ENCODE measurements around the gene PRKAR2B.

Gene PRKAR2B

GRCh38 chr7:107076781-107077698 is 32.5 kb downstream of the PRKAR2B start:
- Histone ChIP-seq H3K4me2 (ENCODE audit: low read length) (no peak overlapping the region), H3K9me3 (ENCODE audit: insufficient read depth, low read length) (no peaks in the 10 kb centered on the region), H3K4me3 (ENCODE audit: low read length) (no peak overlapping the region), H3K27me3 (ENCODE audit: low read depth, low read length) (no peaks in the 10 kb centered on the region), H4K20me1 (ENCODE audit: insufficient read depth, low read length) (no peaks in the 10 kb centered on the region), H3K27ac (ENCODE audit: low read length) (no peak overlapping the region), H3K9ac (ENCODE audit: low read length) (no peak overlapping the region), H3K79me2 (ENCODE audit: low read length) (no peaks in the 10 kb centered on the region), H3K36me3 (replicated peaks; ENCODE audit: low read depth, low read length) (peaks cover 4% of the 10 kb centered on the region), H2AFZ (ENCODE audit: low read depth, low read length) (no peak overlapping the region), H3K4me1 (ENCODE audit: low read length) (peaks cover 13% of the 10 kb centered on the region)
- TF ChIP-seq EZH2phosphoT487 (IDR thresholded peaks at IDR 0.05; ENCODE audit: low read depth), result no peak
- TF ChIP-seq, protein P1, sequence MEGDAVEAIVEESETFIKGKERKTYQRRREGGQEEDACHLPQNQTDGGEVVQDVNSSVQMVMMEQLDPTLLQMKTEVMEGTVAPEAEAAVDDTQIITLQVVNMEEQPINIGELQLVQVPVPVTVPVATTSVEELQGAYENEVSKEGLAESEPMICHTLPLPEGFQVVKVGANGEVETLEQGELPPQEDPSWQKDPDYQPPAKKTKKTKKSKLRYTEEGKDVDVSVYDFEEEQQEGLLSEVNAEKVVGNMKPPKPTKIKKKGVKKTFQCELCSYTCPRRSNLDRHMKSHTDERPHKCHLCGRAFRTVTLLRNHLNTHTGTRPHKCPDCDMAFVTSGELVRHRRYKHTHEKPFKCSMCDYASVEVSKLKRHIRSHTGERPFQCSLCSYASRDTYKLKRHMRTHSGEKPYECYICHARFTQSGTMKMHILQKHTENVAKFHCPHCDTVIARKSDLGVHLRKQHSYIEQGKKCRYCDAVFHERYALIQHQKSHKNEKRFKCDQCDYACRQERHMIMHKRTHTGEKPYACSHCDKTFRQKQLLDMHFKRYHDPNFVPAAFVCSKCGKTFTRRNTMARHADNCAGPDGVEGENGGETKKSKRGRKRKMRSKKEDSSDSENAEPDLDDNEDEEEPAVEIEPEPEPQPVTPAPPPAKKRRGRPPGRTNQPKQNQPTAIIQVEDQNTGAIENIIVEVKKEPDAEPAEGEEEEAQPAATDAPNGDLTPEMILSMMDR (IDR thresholded peaks at IDR 0.05; ENCODE audit: low read depth, low read length), result no peak

DNA sequence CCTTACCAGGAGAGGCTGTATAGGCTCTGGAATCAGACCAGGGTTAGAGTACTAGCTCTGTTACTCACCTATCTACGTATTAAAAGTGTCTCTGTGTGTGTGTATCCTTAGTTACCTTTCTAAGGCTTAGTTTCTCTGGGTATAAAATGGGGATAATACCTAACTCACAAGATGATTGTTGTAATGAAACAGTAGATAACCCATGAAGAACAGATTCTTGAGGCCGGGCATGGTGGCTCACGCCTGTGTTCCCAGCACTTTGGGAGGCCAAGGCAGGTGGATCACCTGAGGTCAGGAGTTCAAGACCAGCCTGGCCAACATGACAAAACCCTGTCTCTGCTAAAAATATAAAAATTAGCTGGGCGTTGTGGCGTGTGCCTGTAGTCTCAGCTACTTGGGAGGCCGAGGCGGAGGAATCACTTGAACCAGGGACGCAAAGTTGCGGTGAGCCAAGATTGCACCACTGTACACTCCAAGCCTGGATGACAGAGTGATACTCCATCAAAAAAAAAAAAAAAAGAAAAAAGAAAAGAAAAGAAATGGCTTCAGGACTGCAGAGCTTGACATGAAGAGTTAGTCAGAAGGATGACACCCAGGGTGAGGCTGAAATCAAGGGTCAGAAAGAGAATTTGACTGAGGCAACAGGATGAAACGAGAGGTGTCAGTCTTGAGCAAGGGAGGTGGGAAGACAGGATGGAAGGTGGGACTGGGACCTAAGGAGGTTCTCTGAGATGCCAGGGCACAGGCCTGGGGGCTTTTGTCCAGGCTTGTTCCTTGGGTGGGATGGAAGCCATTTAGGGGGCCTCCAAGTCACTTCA is 33.4 kb downstream of the PRKAR2B start:
- no peak overlapping the region for H3K4me3 ChIP-seq (ENCODE audit: low read length)
- TF ChIP-seq, protein P1 (IDR thresholded peaks at IDR 0.05; ENCODE audit: low read depth, low read length), result no peak
- TF ChIP-seq EZH2phosphoT487 (IDR thresholded peaks at IDR 0.05; ENCODE audit: low read depth), result no peak
- no peaks in the 10 kb centered on the region for H3K79me2 ChIP-seq (ENCODE audit: low read length)
- no peak overlapping the region for H3K4me2 ChIP-seq (ENCODE audit: low read length)
- H3K27me3 ChIP-seq (ENCODE audit: low read depth, low read length), result no peaks in the 10 kb centered on the region
- peaks cover 14% of the 10 kb centered on the region for H3K4me1 ChIP-seq (ENCODE audit: low read length)
- H2AFZ ChIP-seq (ENCODE audit: low read depth, low read length), result no peak overlapping the region
- no peak overlapping the region for H3K27ac ChIP-seq (ENCODE audit: low read length)
- H3K36me3 ChIP-seq (replicated peaks; ENCODE audit: low read depth, low read length), result peaks cover 4% of the 10 kb centered on the region
- no peak overlapping the region for H3K9ac ChIP-seq (ENCODE audit: low read length)
- no peaks in the 10 kb centered on the region for H3K9me3 ChIP-seq (ENCODE audit: insufficient read depth, low read length)
- no peaks in the 10 kb centered on the region for H4K20me1 ChIP-seq (ENCODE audit: insufficient read depth, low read length)

DNA sequence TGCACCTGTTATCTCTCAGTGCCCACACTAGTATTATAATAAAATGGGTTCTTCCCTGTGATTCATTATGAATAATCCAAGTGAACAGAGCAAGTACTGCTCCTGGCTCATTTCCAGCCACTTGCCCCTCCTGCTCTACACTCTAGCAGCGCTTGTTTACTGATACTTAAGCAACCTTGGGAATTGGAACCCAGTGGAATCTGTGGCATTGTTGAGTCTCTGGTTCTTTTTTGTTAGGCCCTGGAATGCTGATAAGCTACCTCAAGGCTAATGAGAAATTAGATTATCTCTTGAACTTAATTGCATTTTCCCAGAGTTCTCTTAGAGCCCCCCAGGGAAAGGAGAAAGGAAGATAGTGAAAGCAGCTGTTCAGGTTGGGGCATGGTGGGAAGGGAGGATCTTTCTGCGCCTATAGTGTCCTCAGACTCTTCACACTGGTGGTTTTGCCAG is 34.0 kb downstream of the PRKAR2B start:
- H3K4me1 ChIP-seq (ENCODE audit: low read length), result peaks cover 14% of the 10 kb centered on the region
- H3K79me2 ChIP-seq (ENCODE audit: low read length), result no peaks in the 10 kb centered on the region
- no peaks in the 10 kb centered on the region for H3K9me3 ChIP-seq (ENCODE audit: insufficient read depth, low read length)
- no peaks in the 10 kb centered on the region for H4K20me1 ChIP-seq (ENCODE audit: insufficient read depth, low read length)
- TF ChIP-seq EZH2phosphoT487 (IDR thresholded peaks at IDR 0.05; ENCODE audit: low read depth), result no peak
- TF ChIP-seq, protein P1 (IDR thresholded peaks at IDR 0.05; ENCODE audit: low read depth, low read length), result no peak
- H3K9ac ChIP-seq (ENCODE audit: low read length), result no peak overlapping the region
- H3K27ac ChIP-seq (ENCODE audit: low read length), result no peak overlapping the region
- no peak overlapping the region for H3K4me2 ChIP-seq (ENCODE audit: low read length)
- H2AFZ ChIP-seq (ENCODE audit: low read depth, low read length), result no peak overlapping the region
- peaks cover 4% of the 10 kb centered on the region for H3K36me3 ChIP-seq (replicated peaks; ENCODE audit: low read depth, low read length)
- no peak overlapping the region for H3K4me3 ChIP-seq (ENCODE audit: low read length)
- H3K27me3 ChIP-seq (ENCODE audit: low read depth, low read length), result no peaks in the 10 kb centered on the region

All from OCI-LY3 (cell line).